ENCODE results near the gene UAP1L1.

DNA sequence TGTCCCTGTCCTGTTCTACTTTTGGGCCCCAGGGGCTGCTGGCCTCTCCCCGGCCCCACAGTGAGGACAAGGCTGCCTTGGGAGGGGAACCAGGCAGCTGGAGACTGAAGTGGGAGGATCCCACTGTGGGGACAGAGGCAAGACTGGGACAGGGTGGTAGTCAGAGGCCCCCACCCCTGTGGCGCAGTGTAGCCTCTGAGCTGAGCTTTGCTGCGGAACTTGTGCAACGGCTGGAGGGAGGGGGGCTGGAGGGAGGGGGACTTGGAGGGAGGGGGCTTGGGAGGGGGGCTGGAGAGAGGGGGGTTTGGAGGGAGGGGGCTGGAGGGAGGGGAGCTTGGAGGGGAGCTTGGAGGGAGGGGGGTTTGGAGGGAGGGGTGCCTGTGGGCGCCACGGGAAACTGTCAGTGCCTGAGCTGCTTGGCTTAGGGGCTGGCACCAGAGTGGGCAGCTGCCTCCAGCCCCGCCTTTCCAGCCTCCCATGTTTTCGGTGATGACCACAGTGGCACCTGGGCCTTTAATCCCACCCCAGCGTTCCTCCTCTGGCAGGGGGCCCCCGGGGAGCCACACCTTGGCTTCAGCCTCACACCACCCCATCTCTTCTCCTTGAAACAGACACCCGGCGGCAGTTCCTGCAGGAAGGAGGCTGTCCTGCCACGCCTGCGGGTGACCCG is 43.1 kb upstream of the UAP1L1 start:
- TF ChIP-seq POLR2A (IDR thresholded peaks at IDR 0.05) = no peak
- no peak for TF ChIP-seq CTCF (IDR thresholded peaks at IDR 0.05)
- TF ChIP-seq POLR2AphosphoS5 (IDR thresholded peaks at IDR 0.05) = no peak

All from upper lobe of left lung (tissue), 4 donors.